ENCODE results near the gene CRHR1. TPM values are rescaled to one million over a fixed set of nuclear protein-coding genes. Genes with fewer than 3 reads are reported as not detected.

The CRHR1 gene
- total and polyA plus RNA-seq, 2 of the 4 experiments (the other 2 are of a cell fraction), result not detected

DNA sequence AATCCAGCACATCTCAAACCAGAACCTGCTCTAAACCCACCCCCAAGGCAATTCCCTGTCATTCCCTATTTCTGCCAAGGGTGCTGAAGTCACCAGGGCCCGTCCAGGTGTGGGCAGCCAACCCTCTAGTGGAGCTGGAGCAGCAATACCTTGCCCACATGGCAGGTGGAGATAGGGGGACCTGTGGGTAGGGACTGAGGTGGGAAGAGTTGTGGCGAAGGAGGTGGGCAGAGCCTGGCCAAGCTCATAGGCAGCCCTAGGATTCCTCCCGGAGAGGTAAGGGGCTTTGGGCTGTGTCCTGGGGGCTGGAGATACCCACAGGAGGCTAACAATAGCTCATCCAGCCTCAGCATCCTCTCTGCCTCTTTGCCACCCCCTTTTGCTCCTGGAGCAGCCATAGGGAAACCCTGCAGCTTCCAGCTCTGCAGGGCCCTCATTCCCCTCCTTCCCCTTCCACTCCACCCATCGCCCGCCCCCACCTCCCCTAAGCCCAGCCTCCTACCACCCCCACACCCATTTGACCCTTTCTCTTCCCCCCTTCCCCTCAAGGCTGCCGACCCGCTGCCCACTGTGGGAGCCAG, 30.4 kb upstream of the CRHR1 start:
- no peak overlapping the region for H4K8ac ChIP-seq (ENCODE audit: low read depth in 2 of 2, low read length in 2 of 2)
- H3K79me1 ChIP-seq (ENCODE audit: low read depth in 1 of 2, low read length in 2 of 2), result no peaks in the 10 kb centered on the region
- no peak overlapping the region for H3K18ac ChIP-seq (ENCODE audit: low read depth, low read length)
- H3K4ac ChIP-seq (ENCODE audit: low read depth, low read length), result no peak overlapping the region
- no TSS peak for BruUV-seq (replicated peaks)
- intact Hi-C loops (cut with micrococcal nuclease) (no loop called here), dilution Hi-C loops (cut with HindIII; ENCODE audit: low sequenced_read_pairs, unreplicated experiment) (no loop called here), in situ Hi-C loops (cut with MboI; ENCODE audit: low sequenced_read_pairs) (no loop called here)
- no peak overlapping the region for H2AK9ac ChIP-seq (replicated peaks; ENCODE audit: low read depth, low read length, poor library complexity)
- H2BK120ac ChIP-seq (ENCODE audit: low read depth, low read length), result no peak overlapping the region
- no peaks in the 10 kb centered on the region for H3K9me1 ChIP-seq (ENCODE audit: insufficient read depth, low read length)
- ChIA-PET CTCF (no interaction called here), POLR2A (ENCODE audit: unreplicated experiment) (no interaction called here)
- H2AFZ ChIP-seq (replicated peaks; ENCODE audit: low read length, poor library complexity), result no peak overlapping the region
- no peak overlapping the region for H3K4me3 ChIP-seq (ENCODE audit: insufficient read depth, low read depth, low read length)
- no peak overlapping the region for H2BK15ac ChIP-seq (ENCODE audit: low read depth, low read length)
- no peak overlapping the region for H3K14ac ChIP-seq (replicated peaks; ENCODE audit: low read depth, low read length)
- TF ChIP-seq MXI1 (IDR thresholded peaks at IDR 0.05; ENCODE audit: borderline replicate concordance, low read depth, low read length), result no peak
- no peak for TF ChIP-seq MAZ (IDR thresholded peaks at IDR 0.05; ENCODE audit: borderline replicate concordance, low read depth, low read length)
- TF ChIP-seq RCOR1 (IDR thresholded peaks at IDR 0.05; ENCODE audit: insufficient replicate concordance, low read length), result no peak
- TF ChIP-seq CEBPB (IDR thresholded peaks at IDR 0.05; ENCODE audit: low read depth, low read length), result no peak
- TF ChIP-seq NFE2L2 (IDR thresholded peaks at IDR 0.05; ENCODE audit: low read depth, low read length), result no peak
- no peak for TF ChIP-seq CTCF (conservative IDR thresholded peaks at IDR 0.05; ENCODE audit: low read depth, low read length)
- TF ChIP-seq ELK1 (IDR thresholded peaks at IDR 0.05; ENCODE audit: borderline replicate concordance, low read depth, low read length), result no peak
- no peak for TF ChIP-seq BHLHE40 (IDR thresholded peaks at IDR 0.05; ENCODE audit: low read depth, low read length)
- no peak for TF ChIP-seq RFX5 (IDR thresholded peaks at IDR 0.05; ENCODE audit: low read depth, low read length)
- TF ChIP-seq POLR2A (IDR thresholded peaks at IDR 0.05; ENCODE audit: low read depth, low read length), result no peak
- no peak for TF ChIP-seq RAD21 (IDR thresholded peaks at IDR 0.05; ENCODE audit: low read length)
- TF ChIP-seq, protein P1, sequence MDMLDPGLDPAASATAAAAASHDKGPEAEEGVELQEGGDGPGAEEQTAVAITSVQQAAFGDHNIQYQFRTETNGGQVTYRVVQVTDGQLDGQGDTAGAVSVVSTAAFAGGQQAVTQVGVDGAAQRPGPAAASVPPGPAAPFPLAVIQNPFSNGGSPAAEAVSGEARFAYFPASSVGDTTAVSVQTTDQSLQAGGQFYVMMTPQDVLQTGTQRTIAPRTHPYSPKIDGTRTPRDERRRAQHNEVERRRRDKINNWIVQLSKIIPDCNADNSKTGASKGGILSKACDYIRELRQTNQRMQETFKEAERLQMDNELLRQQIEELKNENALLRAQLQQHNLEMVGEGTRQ (IDR thresholded peaks at IDR 0.05; ENCODE audit: low read depth, low read length), result no peak
- TF ChIP-seq MAFK (IDR thresholded peaks at IDR 0.05; ENCODE audit: low read depth, low read length), result no peak
- TF ChIP-seq FOS (IDR thresholded peaks at IDR 0.05; ENCODE audit: low read depth, low read length), result no peak
- TF ChIP-seq CHD1 (IDR thresholded peaks at IDR 0.05; ENCODE audit: low read depth, low read length), result no peak
- no peak for TF ChIP-seq SMC3 (IDR thresholded peaks at IDR 0.05; ENCODE audit: low read depth, low read length)
- no peak overlapping the region for H2AK5ac ChIP-seq (ENCODE audit: low read depth, low read length)
- no peak overlapping the region for H3K56ac ChIP-seq (ENCODE audit: extremely low read depth, insufficient read depth, low read length)
- no peaks in the 10 kb centered on the region for H4K20me1 ChIP-seq (ENCODE audit: insufficient read depth, low read length)
- no peaks in the 10 kb centered on the region for H3K36me3 ChIP-seq (ENCODE audit: control insufficient read depth, insufficient read depth, low read length)
- H3K27me3 ChIP-seq (ENCODE audit: control insufficient read depth, insufficient read depth, low read length), result peaks cover 21% of the 10 kb centered on the region
- H3K9me3 ChIP-seq (ENCODE audit: control insufficient read depth, insufficient read depth, low read length), result no peaks in the 10 kb centered on the region
- H3K9ac ChIP-seq (ENCODE audit: low read depth, low read length), result no peak overlapping the region
- H4K5ac ChIP-seq (ENCODE audit: low read depth, low read length), result no peak overlapping the region
- no peak overlapping the region for H3K23ac ChIP-seq (ENCODE audit: low read depth, low read length)
- ATAC-seq (ENCODE audit: low read depth) (no peak), DNase-seq (no peak)
- WGBS, 2 experiments (ENCODE audit: extremely low coverage in 2 of 2, insufficient read length in 1 of 2), result no CpG with 5 or more reads among the region's 7 CpGs
- no peaks in the 10 kb centered on the region for H3K4me1 ChIP-seq (ENCODE audit: control insufficient read depth, insufficient read depth, low read length)
- H3K27ac ChIP-seq (ENCODE audit: insufficient read depth, low read length), result no peak overlapping the region
- H2BK20ac ChIP-seq (ENCODE audit: low read depth, low read length), result no peak overlapping the region
- H3K4me2 ChIP-seq (ENCODE audit: low read depth, low read length), result no peak overlapping the region
- H2BK5ac ChIP-seq (ENCODE audit: low read depth, low read length, poor library complexity, severe bottlenecking), result no peak overlapping the region
- H4K91ac ChIP-seq (ENCODE audit: insufficient read depth, low read depth, low read length), result no peak overlapping the region
